SK-N-MC (cell line): Measurements from ENCODE around the gene RHEB.

Source experiments
- DNase-seq: peaks from one replicate; pipeline ENCODE4 v3.0.0-alpha.2; 2011; ENCODE audit warnings: low read depth, low spot score
- H3K27ac ChIP-seq: fragments of 200-600 bp; sonication (generic); 2 replicates; pipeline ENCODE4 v1.5.1; 2016; ENCODE audit warnings: mixed run types
- H3K36me3 ChIP-seq: fragments of 200-600 bp; sonication (generic); 2 replicates; pipeline ENCODE4 v1.6.1; 2017; ENCODE audit warnings: antibody characterized with exemption, low read length, mixed read lengths; ENCODE audit not compliant: insufficient read depth
- H3K4me3 ChIP-seq: fragments of 200-600 bp; sonication (generic); 2 replicates; pipeline ENCODE4 v1.5.1; 2016
- H3K9ac ChIP-seq: fragments of 200-600 bp; sonication (generic); 2 replicates; pipeline ENCODE4 v1.8.0; 2017; ENCODE audit warnings: mixed run types, mixed read lengths; ENCODE audit not compliant: insufficient read length
- H3K9me3 ChIP-seq: fragments of 200-600 bp; sonication (generic); 2 replicates; pipeline ENCODE4 v1.6.1; 2017; ENCODE audit warnings: low read depth, mild to moderate bottlenecking, antibody characterized with exemption, low read length, moderate library complexity, mixed read lengths
- EZH2 ChIP-seq: fragments of 200-600 bp; sonication (generic); IDR thresholded peaks from one replicate; pipeline ENCODE4 v1.6.1; 2017; ENCODE audit warnings: antibody characterized with exemption
- FOXP2 ChIP-seq: optimal IDR thresholded peaks from 2 replicates; pipeline ENCODE3; 2011; ENCODE audit warnings: mild to moderate bottlenecking, moderate library complexity; ENCODE audit not compliant: insufficient read depth; ENCODE audit errors: extremely low read length, control extremely low read depth
- POLR2AphosphoS5 ChIP-seq: IDR thresholded peaks from 2 replicates; pipeline ENCODE4 v1.6.1; 2012; ENCODE audit warnings: mild to moderate bottlenecking, low read depth, low read length, borderline replicate concordance

The RHEB gene

DNA sequence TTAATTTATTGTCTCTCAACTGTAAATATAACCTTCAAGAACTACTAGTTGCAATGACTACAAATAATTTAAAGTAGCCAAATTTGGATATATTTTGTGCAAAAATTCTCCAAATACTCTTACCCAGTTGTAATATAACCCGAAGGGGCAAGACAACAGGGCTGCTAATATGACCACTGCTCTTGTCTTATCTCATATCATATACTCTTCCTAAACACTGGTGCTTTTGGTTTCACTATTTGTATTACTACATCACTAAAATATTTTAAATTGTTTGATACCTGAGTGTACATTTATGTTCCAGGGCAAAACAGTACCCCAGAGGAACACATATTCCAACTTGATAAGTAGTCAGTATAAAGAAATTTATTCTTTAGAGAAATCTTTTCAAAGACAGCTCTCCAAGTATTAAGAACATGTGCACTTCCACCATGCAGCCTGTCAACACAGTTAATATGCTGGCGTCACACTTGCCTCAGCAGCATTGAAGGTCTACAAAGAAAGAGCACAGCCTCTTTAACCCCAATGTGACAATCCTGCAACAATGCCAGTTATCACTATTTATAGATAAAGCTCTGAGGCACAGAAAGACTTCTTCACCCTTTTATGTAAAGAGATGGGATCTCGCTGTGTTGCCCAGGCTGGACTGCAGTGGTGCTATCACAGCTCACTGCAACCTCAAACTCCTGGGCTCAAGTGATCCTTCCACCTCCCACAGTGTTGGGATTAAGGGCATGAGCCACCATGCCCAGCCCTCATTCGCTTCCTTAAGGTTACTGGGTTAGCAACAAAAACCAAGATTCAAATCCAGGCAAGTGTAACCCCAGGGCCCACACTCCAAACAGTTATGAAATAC lies 37.8 kb downstream of the RHEB start:
- Histone ChIP-seq H3K9ac (no peak overlapping the region), H3K27ac (no peak overlapping the region), H3K4me3 (no peak overlapping the region), H3K9me3 (no peaks in the 10 kb centered on the region), H3K36me3 (peaks cover 73% of the 10 kb centered on the region)
- TF ChIP-seq FOXP2: no peak
- TF ChIP-seq EZH2: no peak
- TF ChIP-seq POLR2AphosphoS5: no peak
- no peak for DNase-seq

DNA sequence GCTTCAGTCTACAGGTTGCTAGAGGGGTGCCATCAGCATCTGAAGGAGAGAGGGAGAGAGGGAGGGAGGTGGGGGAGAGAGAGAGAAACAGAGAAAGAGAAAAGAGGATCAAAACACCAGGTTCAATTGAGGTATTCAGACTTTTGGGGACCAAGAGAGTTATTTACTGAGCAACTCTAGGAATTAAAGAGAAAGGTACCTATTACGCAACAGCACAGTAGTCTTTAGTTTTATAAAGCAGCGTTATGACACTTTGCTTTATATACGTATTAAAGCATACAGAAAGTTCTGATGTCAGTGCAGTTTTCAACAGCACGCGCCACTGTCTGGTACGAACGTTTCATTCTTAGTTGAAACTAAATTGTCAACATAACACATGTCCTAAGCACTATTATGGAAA lies 41.8 kb downstream of the RHEB start:
- no peak overlapping the region for H3K4me3 ChIP-seq
- no peaks in the 10 kb centered on the region for H3K9me3 ChIP-seq
- TF ChIP-seq EZH2: no peak
- TF ChIP-seq POLR2AphosphoS5: no peak
- no peak for TF ChIP-seq FOXP2
- no peak overlapping the region for H3K9ac ChIP-seq
- no peak overlapping the region for H3K27ac ChIP-seq
- DNase-seq: no peak
- H3K36me3 ChIP-seq: peaks cover 60% of the 10 kb centered on the region

DNA sequence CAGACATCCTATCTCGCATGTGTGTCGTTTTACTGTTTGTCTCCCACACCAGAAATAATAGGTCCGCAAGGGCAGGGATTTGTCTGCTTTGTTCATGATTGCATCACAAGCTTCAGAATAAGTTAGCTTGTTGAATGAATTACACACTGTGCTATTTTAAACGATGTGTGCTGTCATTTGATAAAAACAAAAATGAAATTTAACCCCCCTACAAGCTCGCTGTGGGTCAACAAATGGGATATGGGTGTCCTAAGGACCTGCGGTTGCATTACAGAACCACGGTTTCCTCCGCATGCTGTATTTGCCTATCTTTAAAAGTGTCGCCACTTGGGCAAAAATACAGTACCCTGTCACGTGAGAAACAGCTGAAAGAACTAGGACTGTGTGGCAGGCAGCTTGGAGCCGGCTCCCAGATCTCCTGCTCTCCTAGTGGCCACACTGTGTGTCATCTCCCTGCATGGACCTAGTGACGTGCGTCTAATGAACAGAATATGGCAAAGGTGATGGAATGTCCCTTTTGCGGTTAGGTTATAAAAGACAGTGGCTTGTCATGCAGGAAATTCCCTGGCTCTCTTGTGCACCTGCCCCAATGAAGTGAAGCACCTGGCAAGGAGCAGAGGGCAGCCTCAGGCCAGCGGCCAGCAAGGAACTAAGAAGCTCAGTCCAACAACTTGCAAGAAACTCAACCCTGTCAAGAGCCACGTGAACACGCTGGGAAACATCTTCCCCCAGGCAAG lies 46.9 kb downstream of the RHEB start:
- H3K36me3 ChIP-seq: peaks cover 79% of the 10 kb centered on the region
- no peaks in the 10 kb centered on the region for H3K9me3 ChIP-seq
- no peak overlapping the region for H3K4me3 ChIP-seq
- H3K9ac ChIP-seq: no peak overlapping the region
- no peak for DNase-seq
- TF ChIP-seq POLR2AphosphoS5 (no peak), FOXP2 (no peak), EZH2 (no peak)
- H3K27ac ChIP-seq: no peak overlapping the region

GRCh38 chr7:151470711-151471110 lies 49.0 kb downstream of the RHEB start:
- Histone ChIP-seq H3K9ac (no peak overlapping the region), H3K27ac (no peak overlapping the region)
- no peak for DNase-seq

GRCh38 chr7:151469281-151469680 lies 50.4 kb downstream of the RHEB start:
- Histone ChIP-seq H3K9ac (no peak overlapping the region), H3K9me3 (no peaks in the 10 kb centered on the region), H3K36me3 (peaks cover 86% of the 10 kb centered on the region), H3K27ac (no peak overlapping the region), H3K4me3 (no peak overlapping the region)
- TF ChIP-seq POLR2AphosphoS5 (no peak), EZH2 (no peak), FOXP2 (no peak)
- no peak for DNase-seq

More at GRCh38 chr7:151470711-151471110, 49.0 kb downstream of the RHEB start:
- H3K36me3 ChIP-seq: peaks cover 78% of the 10 kb centered on the region
- H3K4me3 ChIP-seq: no peak overlapping the region
- H3K9me3 ChIP-seq: no peaks in the 10 kb centered on the region
- TF ChIP-seq FOXP2 (no peak), EZH2 (no peak), POLR2AphosphoS5 (no peak)

GRCh38 chr7:151468217-151469018 lies 51.3 kb downstream of the RHEB start:
- Histone ChIP-seq H3K36me3 (peaks cover 84% of the 10 kb centered on the region), H3K4me3 (no peak overlapping the region), H3K27ac (no peak overlapping the region), H3K9me3 (no peaks in the 10 kb centered on the region), H3K9ac (no peak overlapping the region)
- no peak for DNase-seq
- no peak for TF ChIP-seq POLR2AphosphoS5
- TF ChIP-seq FOXP2: no peak
- no peak for TF ChIP-seq EZH2

GRCh38 chr7:151465169-151465568 lies 54.5 kb downstream of the RHEB start:
- H3K36me3 ChIP-seq: peaks cover 66% of the 10 kb centered on the region
- H3K4me3 ChIP-seq: no peak overlapping the region
- no peak for DNase-seq
- no peak overlapping the region for H3K9ac ChIP-seq
- peaks cover 8% of the 10 kb centered on the region; the same call in 1 of the 2 replicates for H3K9me3 ChIP-seq
- no peak overlapping the region for H3K27ac ChIP-seq
- TF ChIP-seq EZH2 (no peak), FOXP2 (no peak), POLR2AphosphoS5 (no peak)

GRCh38 chr7:151462306-151462779 lies 57.4 kb downstream of the RHEB start:
- TF ChIP-seq EZH2 (no peak), POLR2AphosphoS5 (no peak), FOXP2 (no peak)
- Histone ChIP-seq H3K4me3 (no peak overlapping the region), H3K27ac (no peak overlapping the region), H3K36me3 (peaks cover 38% of the 10 kb centered on the region), H3K9me3 (peaks cover 8% of the 10 kb centered on the region; the same call in 1 of the 2 replicates), H3K9ac (no peak overlapping the region)
- DNase-seq: no peak
